Stimulated activated CD8-positive, alpha-beta memory T cell treated with anti-CD3 and anti-CD28 coated beads, Interleukin-12 subunit alpha, Interleukin-12 subunit beta, amount 100 ng/mL, for 24 hours (primary cell): ENCODE data around the gene ATP5F1D.

Experiments used
- DNase-seq: peaks from one replicate; pipeline ENCODE4 v3.0.0-alpha.2; 2020; ENCODE audit errors: extremely low read depth

Gene ATP5F1D

GRCh38 chr19:1232652-1233072, 8.9 kb upstream of the ATP5F1D start:
- DNase-seq, result no peak

- no peak for DNase-seq
Measured at GRCh38 chr19:1233115-1233667, 8.4 kb upstream of the ATP5F1D start.

GRCh38 chr19:1234051-1234954, 7.2 kb upstream of the ATP5F1D start:
- DNase-seq, result no peak

- no peak for DNase-seq
Measured at GRCh38 chr19:1234955-1235380, 6.6 kb upstream of the ATP5F1D start.

- DNase-seq, result no peak
Measured at GRCh38 chr19:1235625-1236538, 5.7 kb upstream of the ATP5F1D start.

- DNase-seq, result no peak
Measured at GRCh38 chr19:1236576-1236975, 5.0 kb upstream of the ATP5F1D start.

GRCh38 chr19:1237027-1237659, 4.4 kb upstream of the ATP5F1D start:
- DNase-seq, result no peak

- DNase-seq, result no peak
Measured at GRCh38 chr19:1237754-1238368, 3.7 kb upstream of the ATP5F1D start, which contains the start of gene CBARP. Gene CBARP, minus strand, starts transcription at chr19:1238005. Its CDS starts 1,905 bp downstream, at chr19:1236100.

GRCh38 chr19:1238369-1239303, 2.9 kb upstream of the ATP5F1D start:
- no peak for DNase-seq

- no peak for DNase-seq
Measured at GRCh38 chr19:1239420-1239795, 2.1 kb upstream of the ATP5F1D start.

GRCh38 chr19:1239796-1240737, 1.5 kb upstream of the ATP5F1D start:
- DNase-seq, result peak; percentile 85

GRCh38 chr19:1240925-1241324, 626 bp upstream of the ATP5F1D start:
- DNase-seq, result no peak

GRCh38 chr19:1243768-1244692, 2.5 kb downstream of the ATP5F1D start:
- DNase-seq, result no peak

- DNase-seq, result no peak
Measured at GRCh38 chr19:1244693-1245451, 3.3 kb downstream of the ATP5F1D start.

GRCh38 chr19:1245494-1246264, 4.1 kb downstream of the ATP5F1D start:
- no peak for DNase-seq
